ENCODE data around the gene USP7.
A peak's percentile ranks its signal among the peaks of the same experiment; 100 is the strongest.
"Not testable (repeated sequence)": the region's sequence is repeated elsewhere in the genome, so short reads cannot be mapped to it uniquely, and the experiment has no call there.

USP7 gene

DNA sequence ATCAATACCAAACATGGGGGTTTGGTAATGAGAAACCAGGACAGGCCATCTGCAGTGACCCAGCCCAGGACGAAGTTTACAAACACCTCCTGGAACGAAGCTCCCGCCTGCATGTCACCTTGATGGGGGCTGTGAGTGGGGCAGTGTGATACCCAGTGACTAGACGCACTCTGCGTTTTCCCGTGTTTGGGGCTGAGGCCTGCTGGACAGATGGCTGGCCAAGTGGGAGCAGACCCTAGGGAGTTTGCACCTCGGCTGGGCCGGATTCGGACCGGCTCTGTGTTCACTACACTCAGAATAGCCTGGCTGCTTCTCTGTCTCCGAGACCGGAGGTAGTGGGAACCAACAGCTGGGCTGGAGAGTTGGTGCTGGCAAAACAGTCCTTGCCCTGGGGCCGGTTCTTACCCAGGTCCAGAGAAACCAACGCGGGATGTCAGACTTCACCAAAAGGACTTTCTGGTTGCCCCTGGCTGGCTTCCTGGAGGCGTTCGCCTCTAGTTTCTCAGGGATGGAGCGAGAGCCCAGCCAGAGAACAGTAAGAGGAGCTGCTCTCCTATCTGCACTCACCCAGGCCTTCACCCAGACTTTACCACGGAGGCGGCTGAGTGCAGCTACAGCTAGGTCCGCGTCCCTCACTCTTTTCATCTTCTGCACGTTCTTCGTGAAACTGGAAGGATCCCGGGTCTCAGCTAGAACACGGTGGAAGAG, 115.3 kb downstream of the USP7 start:
- no peak for DNase-seq

DNA sequence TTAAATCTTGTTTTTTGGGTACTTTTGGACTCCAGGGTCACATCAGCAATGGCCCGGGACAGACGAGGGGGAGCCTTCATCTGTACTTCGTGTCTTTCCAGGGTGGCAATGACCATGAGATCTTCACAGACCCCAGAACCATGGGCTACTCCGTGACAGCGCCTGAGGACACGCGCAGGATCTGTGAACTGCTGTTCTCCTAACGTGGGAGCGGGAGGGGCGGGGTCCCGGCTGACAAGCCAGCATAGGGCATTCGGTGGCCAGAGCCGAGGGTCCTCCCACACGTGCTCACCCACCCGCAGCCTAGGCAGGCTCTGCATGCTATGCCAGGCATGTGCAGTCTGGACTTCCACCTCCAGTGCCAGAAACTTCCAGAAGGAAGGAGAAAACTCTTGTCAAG, 116.1 kb downstream of the USP7 start:
- DNase-seq = peak in 1 of 56 donors; percentile 28

- DNase-seq = peak in 11 of 56 donors; percentile 12 to 60 (median 37)
Observed at GRCh38 chr16:8847145-8847544, 116.6 kb downstream of the USP7 start.

- no peak for DNase-seq
Observed at GRCh38 chr16:8846401-8846932, 117.2 kb downstream of the USP7 start.

GRCh38 chr16:8845699-8846298, 117.9 kb downstream of the USP7 start:
- DNase-seq = no peak

DNA sequence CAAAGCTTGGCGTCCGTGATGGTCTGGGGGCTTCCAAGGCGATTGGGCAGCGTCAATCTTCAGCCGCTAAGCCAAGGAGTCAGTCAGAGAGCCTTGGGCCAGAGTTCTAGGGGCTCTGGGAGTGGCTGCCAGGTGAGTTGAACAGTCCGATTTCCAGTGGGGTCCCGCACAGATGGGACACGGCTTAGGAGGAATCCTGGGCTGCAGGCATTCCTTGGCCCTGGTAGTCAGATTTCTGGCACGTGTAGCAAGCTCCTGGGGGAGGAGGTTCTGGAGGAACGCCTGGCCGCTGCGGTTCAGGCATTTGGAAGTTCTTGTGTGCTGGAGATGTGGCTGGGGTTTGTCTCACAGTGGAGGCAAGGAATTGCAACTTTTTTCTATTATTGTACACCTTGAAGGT, 120.4 kb downstream of the USP7 start:
- not testable (repeated sequence) for DNase-seq
